ENCODE measurements around the gene NFKBIE. TPM values are rescaled to one million over a fixed set of nuclear protein-coding genes. Genes with fewer than 3 reads are reported as not detected.

The NFKBIE gene
- total and polyA plus RNA-seq, 2 of the 13 experiments (the other 11 are each of a cell fraction or from before 2014, with no cell fraction given): 6.7 to 14.5 TPM

DNA sequence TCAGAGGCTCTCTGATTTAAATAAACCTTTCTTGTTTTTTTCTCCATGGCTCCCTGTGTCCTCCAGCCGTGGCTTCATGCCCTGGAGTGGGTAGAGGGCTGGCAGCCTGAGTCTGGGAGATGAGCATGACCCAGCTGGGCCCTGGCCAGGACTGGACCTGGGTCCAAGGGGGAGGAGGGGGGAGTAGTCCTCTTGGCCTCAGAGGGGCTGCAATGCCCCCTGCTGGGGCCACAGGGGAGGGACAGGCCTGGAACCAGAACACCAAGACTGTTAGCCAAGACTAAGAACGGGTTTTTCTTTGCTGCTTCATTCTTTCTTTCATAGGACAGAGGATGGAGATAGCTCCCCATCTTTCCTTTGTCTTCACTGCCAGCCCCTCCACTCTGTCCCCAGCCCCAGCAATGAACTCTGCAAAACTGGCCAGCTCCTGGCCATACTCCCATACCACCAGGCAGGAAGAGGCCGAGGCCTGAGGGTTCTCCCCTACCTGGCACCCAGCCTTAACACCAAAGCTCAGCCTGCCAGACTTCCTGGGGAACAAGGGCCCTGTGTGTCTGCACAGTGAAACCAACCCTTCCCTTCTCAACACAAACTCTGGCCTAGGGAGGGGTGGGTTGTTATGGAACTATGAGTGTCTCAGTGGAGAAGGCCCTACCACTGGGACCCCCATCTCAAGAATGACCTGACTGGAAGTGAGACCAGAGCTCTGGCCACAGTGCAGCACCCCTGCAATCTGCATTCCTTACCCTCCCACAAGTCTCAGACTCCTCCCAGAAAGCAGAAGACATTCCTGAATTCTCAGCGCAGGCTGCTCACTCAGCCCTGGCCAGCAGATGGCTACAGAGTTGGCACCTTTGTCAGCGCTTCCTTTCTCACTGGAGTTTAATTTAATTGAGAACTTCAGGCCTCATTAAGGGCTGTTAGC is 31.0 kb downstream of the NFKBIE start (continued):
- TF ChIP-seq, protein P1, sequence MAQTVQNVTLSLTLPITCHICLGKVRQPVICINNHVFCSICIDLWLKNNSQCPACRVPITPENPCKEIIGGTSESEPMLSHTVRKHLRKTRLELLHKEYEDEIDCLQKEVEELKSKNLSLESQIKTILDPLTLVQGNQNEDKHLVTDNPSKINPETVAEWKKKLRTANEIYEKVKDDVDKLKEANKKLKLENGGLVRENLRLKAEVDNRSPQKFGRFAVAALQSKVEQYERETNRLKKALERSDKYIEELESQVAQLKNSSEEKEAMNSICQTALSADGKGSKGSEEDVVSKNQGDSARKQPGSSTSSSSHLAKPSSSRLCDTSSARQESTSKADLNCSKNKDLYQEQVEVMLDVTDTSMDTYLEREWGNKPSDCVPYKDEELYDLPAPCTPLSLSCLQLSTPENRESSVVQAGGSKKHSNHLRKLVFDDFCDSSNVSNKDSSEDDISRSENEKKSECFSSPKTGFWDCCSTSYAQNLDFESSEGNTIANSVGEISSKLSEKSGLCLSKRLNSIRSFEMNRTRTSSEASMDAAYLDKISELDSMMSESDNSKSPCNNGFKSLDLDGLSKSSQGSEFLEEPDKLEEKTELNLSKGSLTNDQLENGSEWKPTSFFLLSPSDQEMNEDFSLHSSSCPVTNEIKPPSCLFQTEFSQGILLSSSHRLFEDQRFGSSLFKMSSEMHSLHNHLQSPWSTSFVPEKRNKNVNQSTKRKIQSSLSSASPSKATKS (CRISPR knock-in tag; IDR thresholded peaks at IDR 0.05): no peak
- no peak for TF ChIP-seq ZNF292 (CRISPR knock-in tag; IDR thresholded peaks at IDR 0.05; ENCODE audit: borderline replicate concordance, low read depth)
- no peak for TF ChIP-seq ZFP41 (CRISPR knock-in tag; IDR thresholded peaks at IDR 0.05; ENCODE audit: borderline replicate concordance)
- TF ChIP-seq ZSCAN20 (CRISPR knock-in tag; IDR thresholded peaks at IDR 0.05; ENCODE audit: borderline replicate concordance): no peak
- TF ChIP-seq ZNF709 (CRISPR knock-in tag; IDR thresholded peaks at IDR 0.05): no peak
- no peak for TF ChIP-seq HCFC1 (IDR thresholded peaks at IDR 0.05; ENCODE audit: low read depth, low read length)
- no peak for TF ChIP-seq TRIM22 (IDR thresholded peaks at IDR 0.05)
- no peak for TF ChIP-seq ZNF563 (CRISPR knock-in tag; IDR thresholded peaks at IDR 0.05)
- TF ChIP-seq ATAD3A (CRISPR knock-in tag; IDR thresholded peaks at IDR 0.05): no peak
- peak; percentile 41; the same call in 1 of the 2 replicates for TF ChIP-seq FOXO1 (CRISPR knock-in tag; IDR thresholded peaks at IDR 0.05)
- no peak for TF ChIP-seq ZBTB37 (CRISPR knock-in tag; IDR thresholded peaks at IDR 0.05)
- no peak for TF ChIP-seq HES4 (CRISPR knock-in tag; IDR thresholded peaks at IDR 0.05; ENCODE audit: borderline replicate concordance)
- TF ChIP-seq FOXA3 (CRISPR knock-in tag; IDR thresholded peaks at IDR 0.05): peak; percentile 44
- no peak for TF ChIP-seq TFDP1 (CRISPR knock-in tag; IDR thresholded peaks at IDR 0.05; ENCODE audit: borderline replicate concordance)
- TF ChIP-seq HBP1 (CRISPR knock-in tag; IDR thresholded peaks at IDR 0.05; ENCODE audit: low read depth): peak; percentile 77; the same call in 1 of the 2 replicates
- peak; percentile 82; the same call in 1 of the 2 replicates for TF ChIP-seq ZNF281 (CRISPR knock-in tag; IDR thresholded peaks at IDR 0.05; ENCODE audit: borderline replicate concordance)

Data from HepG2 (cell line).